Mammary epithelial cell (primary cell): ENCODE data around the gene KLHL29.

ENCODE experiments used
- EZH2 ChIP-seq: IDR thresholded peaks from 2 replicates; pipeline ENCODE4 v1.6.1; 2012; ENCODE audit warnings: low read length, inconsistent platforms, borderline replicate concordance
- TF ChIP-seq, protein P1 (sequence below), 2 donors: IDR thresholded peaks in 1 of 2; conservative IDR thresholded peaks in 1 of 2; 2 replicates each; pipeline ENCODE4 v1.5.1; 2011 to 2012; ENCODE audit warnings: inconsistent platforms in 2 of 2, low read length in 2 of 2, mild to moderate bottlenecking in 2 of 2, control low read depth in 1 of 2, low read depth in 1 of 2; ENCODE audit not compliant: insufficient read depth in 1 of 2; ENCODE audit errors: extremely low read depth in 1 of 2

DNA sequence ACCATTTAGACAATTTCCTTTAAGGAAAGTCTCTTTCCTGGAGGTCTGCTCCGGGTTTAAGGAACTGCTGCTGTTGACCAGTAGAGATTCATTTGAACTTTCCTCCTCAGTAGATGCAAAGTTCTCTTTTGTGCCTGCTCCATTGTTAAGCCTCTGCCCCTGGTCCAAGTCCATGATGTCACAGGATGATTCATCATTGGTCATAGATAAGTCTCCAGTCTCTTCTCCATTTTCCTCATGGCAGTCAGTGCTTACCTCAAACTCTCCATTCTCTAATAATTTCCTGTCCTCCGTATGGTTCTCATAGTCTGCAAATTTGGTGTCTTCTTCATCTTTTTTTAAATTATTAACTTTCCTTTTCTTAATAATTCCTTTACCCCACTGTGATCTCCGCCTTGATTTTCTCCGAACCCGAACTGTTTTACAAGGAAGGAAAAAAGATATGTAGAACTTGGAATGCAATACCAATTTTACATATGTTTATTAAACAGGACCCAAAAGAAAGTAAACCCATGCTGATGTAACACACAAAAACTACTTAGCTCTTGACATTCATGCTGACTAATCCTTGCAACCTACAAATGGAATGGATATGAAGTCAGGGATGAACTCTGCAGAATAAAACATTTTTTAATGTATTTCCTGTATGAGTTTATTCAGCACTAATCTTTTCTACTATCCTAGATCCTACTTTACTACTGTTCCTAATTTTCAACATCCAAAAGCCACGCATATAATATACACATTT lies 372.9 kb downstream of the KLHL29 start:
- TF ChIP-seq, protein P1, sequence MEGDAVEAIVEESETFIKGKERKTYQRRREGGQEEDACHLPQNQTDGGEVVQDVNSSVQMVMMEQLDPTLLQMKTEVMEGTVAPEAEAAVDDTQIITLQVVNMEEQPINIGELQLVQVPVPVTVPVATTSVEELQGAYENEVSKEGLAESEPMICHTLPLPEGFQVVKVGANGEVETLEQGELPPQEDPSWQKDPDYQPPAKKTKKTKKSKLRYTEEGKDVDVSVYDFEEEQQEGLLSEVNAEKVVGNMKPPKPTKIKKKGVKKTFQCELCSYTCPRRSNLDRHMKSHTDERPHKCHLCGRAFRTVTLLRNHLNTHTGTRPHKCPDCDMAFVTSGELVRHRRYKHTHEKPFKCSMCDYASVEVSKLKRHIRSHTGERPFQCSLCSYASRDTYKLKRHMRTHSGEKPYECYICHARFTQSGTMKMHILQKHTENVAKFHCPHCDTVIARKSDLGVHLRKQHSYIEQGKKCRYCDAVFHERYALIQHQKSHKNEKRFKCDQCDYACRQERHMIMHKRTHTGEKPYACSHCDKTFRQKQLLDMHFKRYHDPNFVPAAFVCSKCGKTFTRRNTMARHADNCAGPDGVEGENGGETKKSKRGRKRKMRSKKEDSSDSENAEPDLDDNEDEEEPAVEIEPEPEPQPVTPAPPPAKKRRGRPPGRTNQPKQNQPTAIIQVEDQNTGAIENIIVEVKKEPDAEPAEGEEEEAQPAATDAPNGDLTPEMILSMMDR (conservative IDR thresholded peaks at IDR 0.05 in 1 of 2, IDR thresholded peaks at IDR 0.05 in 1 of 2; ENCODE audit: extremely low read depth in 1 of 2, insufficient read depth in 1 of 2, low read depth in 1 of 2, low read length in 2 of 2) = no peak
- no peak for TF ChIP-seq EZH2
